Adrenal gland (tissue), 12 donors: ENCODE measurements around the gene SSBP3. TPM values are rescaled to one million over a fixed set of nuclear protein-coding genes. Genes with fewer than 3 reads are reported as not detected.

Experiments
- DNase-seq, 7 donors: peaks; one replicate each; pipeline ENCODE4 v3.0.0-alpha.2; 2019 to 2020
- H3K27ac ChIP-seq, 5 donors: fragments of 200-600 bp; sonication (generic) in 4 of 5; 1 replicate in 3 of 5; 2 replicates in 2 of 5; pipeline versions ENCODE4 v1.5.1 to v1.8.0; 2016 to 2020; ENCODE audit warnings: mild to moderate bottlenecking in 1 of 5
- H3K27me3 ChIP-seq: fragments of 200-600 bp; 2 replicates; pipeline ENCODE4 v1.8.0; 2021
- H3K36me3 ChIP-seq, 2 donors: fragments of 200-600 bp; replicated peaks in 1 of 2; 1 replicate in 1 of 2; 2 replicates in 1 of 2; pipeline versions ENCODE4 v1.5.1 to v1.8.0; 2018 to 2022
- H3K4me1 ChIP-seq, 2 donors: fragments of 200-600 bp; replicated peaks in 1 of 2; 1 replicate in 1 of 2; 2 replicates in 1 of 2; pipeline versions ENCODE4 v1.5.1 to v1.8.0; 2018 to 2021
- H3K4me3 ChIP-seq, 4 donors: fragments of 200-600 bp; sonication (generic) in 3 of 4; one replicate each; pipeline ENCODE4 v1.5.1; 2016 to 2018
- H3K9me3 ChIP-seq, 3 donors: fragments of 200-600 bp; sonication (generic) in 1 of 3; replicated peaks in 1 of 3; 1 replicate in 2 of 3; 2 replicates in 1 of 3; pipeline versions ENCODE4 v1.5.1 to v1.8.0; 2016 to 2021
- POLR2A ChIP-seq, 2 donors: fragments of 450-650 bp; IDR thresholded peaks; one replicate each; pipeline ENCODE4 v1.6.1; 2017; ENCODE audit warnings: antibody characterized with exemption in 2 of 2, mild to moderate bottlenecking in 2 of 2, moderate library complexity in 1 of 2
- WGBS, 4 donors: extraction: QIAGEN DNeasy Blood & Tissue Kit in 2 of 4; methylation state at CpG; one replicate each; pipeline versions ENCODE4 v1.1.5 to v1.1.7; 2013 to 2017; 5-methylcytosine and 5-hydroxymethylcytosine counted together
- intact Hi-C, 2 donors: fragments of 100-400 bp; cut with DNase I; formaldehyde crosslinking; loops; one replicate each; pipeline versions ENCODE4 v1.14.1 to v1.15.0; 2022 to 2023
- polyA plus RNA-seq, 3 donors: library from polyadenylated mRNA; stranded (reverse); fragments of 200-250 nt in 2 of 3; fragments of 350-450 nt in 1 of 3; fragmentation: Illumina TruSeq in 1 of 3; extraction: RNeasy Lipid Tissue Mini Kit (QIAGEN cat#74804) in 1 of 3; gene quantifications; one replicate each; pipeline ENCODE4 v1.2.3, GENCODE V29; 2013 to 2014
- total RNA-seq, 9 donors: library from RNA; depleted of rRNA in 4 of 9; stranded (reverse); fragments of >200 nt in 4 of 9; fragments of 120-200 nt in 1 of 9; fragmentation: NEBNext Ultra II Directional in 1 of 9; extraction: Animal tissue kit (Norgen Biotek cat#: 25700) in 1 of 9; gene quantifications; one replicate each; pipeline versions ENCODE4 v1.1.0 to v1.2.4, GENCODE V29; 2013 to 2023
- TF ChIP-seq, protein P1 (sequence below), 6 experiments: fragments of 450-650 bp in 4 of 6; fragments of 200-600 bp in 2 of 6; sonication (generic) in 1 of 6; IDR thresholded peaks; 1 replicate in 5 of 6; 2 replicates in 1 of 6; pipeline versions ENCODE4 v1.5.1 to v1.8.0; 2016 to 2021; ENCODE audit warnings: antibody characterized with exemption in 6 of 6, mild to moderate bottlenecking in 2 of 6, moderate library complexity in 1 of 6
- donor health status: healthy with polysubstance abuse.
- donor health status: Bipolar disorder and iron deficiency.
- donor health status: DM: yes; HTN: yes; CAD: no.
- donor health status: DM: no; HTN: no; CAD: no.
- donor health status: DM: no; HTN: no; CAD: no.
- donor health status: DM: yes; HTN: yes; CAD: no.

SSBP3 gene
- total and polyA plus RNA-seq, 12 donors = 15.3 to 150 (median 66.0) TPM

DNA sequence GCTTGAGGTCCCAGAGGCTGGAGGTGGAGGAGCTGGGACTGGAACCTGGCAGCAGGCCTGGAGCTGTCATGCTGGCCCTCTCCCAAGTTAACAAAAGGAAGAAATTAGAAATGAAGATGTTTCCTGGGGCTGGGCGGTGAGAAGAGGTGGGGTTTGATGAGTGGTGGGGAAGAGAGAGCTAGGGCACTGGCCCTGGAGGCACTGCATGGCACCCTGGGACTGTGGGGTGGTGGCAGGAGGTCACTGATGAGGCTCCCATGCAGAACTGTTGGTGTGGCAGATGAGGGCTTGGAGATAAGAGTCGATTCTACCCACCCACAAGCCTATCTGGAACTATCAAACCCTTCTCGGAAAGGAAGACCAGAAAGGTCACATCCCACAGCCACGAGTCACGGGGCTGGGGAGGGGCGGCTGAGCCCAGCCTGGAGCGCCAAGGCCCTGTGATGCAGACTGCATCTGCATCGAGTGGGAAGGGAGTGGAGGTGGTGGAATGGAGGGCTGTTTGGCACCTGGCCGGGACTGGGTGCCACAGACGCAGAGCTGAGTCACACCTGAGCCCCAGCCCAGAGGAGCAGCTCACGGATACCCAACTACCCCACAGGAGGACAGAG lies 176.8 kb downstream of the SSBP3 start:
- peak in 1 of 2 donors; percentile 32 for TF ChIP-seq POLR2A (IDR thresholded peaks at IDR 0.05)
- TF ChIP-seq, protein P1, sequence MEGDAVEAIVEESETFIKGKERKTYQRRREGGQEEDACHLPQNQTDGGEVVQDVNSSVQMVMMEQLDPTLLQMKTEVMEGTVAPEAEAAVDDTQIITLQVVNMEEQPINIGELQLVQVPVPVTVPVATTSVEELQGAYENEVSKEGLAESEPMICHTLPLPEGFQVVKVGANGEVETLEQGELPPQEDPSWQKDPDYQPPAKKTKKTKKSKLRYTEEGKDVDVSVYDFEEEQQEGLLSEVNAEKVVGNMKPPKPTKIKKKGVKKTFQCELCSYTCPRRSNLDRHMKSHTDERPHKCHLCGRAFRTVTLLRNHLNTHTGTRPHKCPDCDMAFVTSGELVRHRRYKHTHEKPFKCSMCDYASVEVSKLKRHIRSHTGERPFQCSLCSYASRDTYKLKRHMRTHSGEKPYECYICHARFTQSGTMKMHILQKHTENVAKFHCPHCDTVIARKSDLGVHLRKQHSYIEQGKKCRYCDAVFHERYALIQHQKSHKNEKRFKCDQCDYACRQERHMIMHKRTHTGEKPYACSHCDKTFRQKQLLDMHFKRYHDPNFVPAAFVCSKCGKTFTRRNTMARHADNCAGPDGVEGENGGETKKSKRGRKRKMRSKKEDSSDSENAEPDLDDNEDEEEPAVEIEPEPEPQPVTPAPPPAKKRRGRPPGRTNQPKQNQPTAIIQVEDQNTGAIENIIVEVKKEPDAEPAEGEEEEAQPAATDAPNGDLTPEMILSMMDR (IDR thresholded peaks at IDR 0.05) = no peak
- H3K27ac ChIP-seq = peak overlapping the region; percentile 3 to 87 (median 83)
- peak in 6 of 7 donors; percentile 73 to 93 (median 82) for DNase-seq
- H3K27me3 ChIP-seq = no peaks in the 10 kb centered on the region
- intact Hi-C loops = no loop called here
- peaks cover 26 to 32% of the 10 kb centered on the region in 2 donors for H3K4me1 ChIP-seq
- no peaks in the 10 kb centered on the region for H3K9me3 ChIP-seq
- 26 to 41% (median 35%) methylated on average over 10 to 11 of the region's 11 CpGs for WGBS, 4 donors
- H3K4me3 ChIP-seq = no peak overlapping the region
- no peaks in the 10 kb centered on the region for H3K36me3 ChIP-seq

GRCh38 chr1:54228638-54229079 lies 177.5 kb downstream of the SSBP3 start:
- Histone ChIP-seq H3K9me3 (no peaks in the 10 kb centered on the region), H3K36me3 (no peaks in the 10 kb centered on the region), H3K4me3 (no peak overlapping the region), H3K27ac (peak overlapping the region in 4 of 5 donors; percentile 49 to 87 (median 84)), H3K4me1 (peaks cover 26 to 36% of the 10 kb centered on the region in 2 donors), H3K27me3 (no peaks in the 10 kb centered on the region)
- TF ChIP-seq POLR2A (IDR thresholded peaks at IDR 0.05) = no peak
- TF ChIP-seq, protein P1 (IDR thresholded peaks at IDR 0.05) = no peak
- peak in 1 of 7 donors; percentile 50 for DNase-seq
- 50 to 100% (median 87%) methylated on average over 1 to 13 of the region's 13 CpGs for WGBS, 4 donors
- intact Hi-C loops = no loop called here

DNA sequence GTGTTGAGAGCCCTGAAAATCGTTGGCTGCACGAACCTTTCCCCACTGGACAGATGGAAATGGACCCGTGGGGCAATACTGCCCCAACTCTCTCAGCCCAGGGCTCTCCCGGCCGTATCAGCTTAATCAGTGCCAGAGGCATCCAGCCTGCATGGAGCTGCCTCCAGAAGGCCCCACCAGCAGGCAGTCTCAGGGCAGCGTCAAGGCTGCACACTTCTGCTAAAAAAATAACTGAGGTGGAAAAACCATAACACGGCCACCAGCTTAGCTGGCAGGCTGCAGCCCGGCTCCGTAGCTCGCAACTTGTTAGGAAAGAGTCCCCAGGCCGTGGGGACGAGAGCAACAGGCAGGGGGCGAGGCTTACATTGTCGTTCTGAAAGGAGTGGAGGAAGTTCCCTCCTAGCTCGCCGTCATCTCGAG lies 178.3 kb downstream of the SSBP3 start:
- H3K36me3 ChIP-seq = no peaks in the 10 kb centered on the region
- TF ChIP-seq, protein P1 (IDR thresholded peaks at IDR 0.05) = peak in 1 of 6 experiments; percentile 13
- TF ChIP-seq POLR2A (IDR thresholded peaks at IDR 0.05) = no peak
- H3K27me3 ChIP-seq = no peaks in the 10 kb centered on the region
- H3K4me3 ChIP-seq = no peak overlapping the region
- H3K4me1 ChIP-seq = peaks cover 26 to 44% of the 10 kb centered on the region in 2 donors
- intact Hi-C loops = no loop called here
- peak in 3 of 7 donors; percentile 47 to 63 (median 57) for DNase-seq
- WGBS, 4 donors = 45 to 63% (median 48%) methylated on average over 15 to 17 of the region's 17 CpGs
- H3K27ac ChIP-seq = peak overlapping the region; percentile 39 to 87 (median 83)
- H3K9me3 ChIP-seq = no peaks in the 10 kb centered on the region

DNA sequence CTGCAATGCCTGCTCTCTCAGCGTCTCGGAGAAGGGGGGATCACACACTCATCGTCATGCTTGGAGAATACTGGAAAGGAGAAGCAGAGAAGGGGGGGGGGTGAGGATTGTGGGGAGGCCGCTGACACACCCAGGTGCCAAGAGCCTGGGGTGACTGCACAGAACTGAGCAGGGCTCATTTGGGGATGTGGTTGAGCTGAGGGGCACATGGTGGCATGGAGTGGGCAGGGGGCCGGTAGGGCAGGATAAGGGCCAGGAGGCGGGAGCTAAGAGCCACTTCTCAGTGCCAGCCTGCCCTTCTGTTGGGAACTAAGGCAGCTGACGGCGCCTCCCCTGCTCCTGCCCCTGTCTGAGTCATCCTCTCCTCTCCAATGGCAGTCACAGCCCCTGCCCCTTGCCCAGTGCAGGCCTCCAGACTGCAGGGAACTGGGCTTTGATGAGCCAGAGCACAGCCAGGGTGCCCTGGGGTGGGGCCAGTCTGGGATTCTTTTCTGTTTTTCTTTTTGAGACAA lies 179.0 kb downstream of the SSBP3 start:
- peak; percentile 80 to 95 (median 93) for DNase-seq
- no peaks in the 10 kb centered on the region for H3K36me3 ChIP-seq
- TF ChIP-seq POLR2A (IDR thresholded peaks at IDR 0.05) = peak in 1 of 2 donors; percentile 82
- TF ChIP-seq, protein P1 (IDR thresholded peaks at IDR 0.05) = no peak
- peak overlapping the region; percentile 39 to 87 (median 83) for H3K27ac ChIP-seq
- H3K27me3 ChIP-seq = no peaks in the 10 kb centered on the region
- no peaks in the 10 kb centered on the region for H3K9me3 ChIP-seq
- intact Hi-C loops = no loop called here
- H3K4me3 ChIP-seq = no peak overlapping the region
- WGBS, 4 donors = 37 to 51% (median 39%) methylated on average over 6 to 8 of the region's 8 CpGs
- H3K4me1 ChIP-seq = peaks cover 27 to 51% of the 10 kb centered on the region in 2 donors
